HepG2 (cell line): ENCODE results near the gene MAP3K5. TPM values are rescaled to one million over a fixed set of nuclear protein-coding genes. Genes with fewer than 3 reads are reported as not detected.

Experiments used
- ATAC-seq: fragments of 200-7000 bp; cut with Tn5 transposase; 3 replicates; pipeline ENCODE4 v1.9.1; 2020; ENCODE audit warnings: mild to moderate bottlenecking, moderate library complexity
- BruUV-seq: library from RNA; stranded (reverse); fragments of 400-500 nt; replicated peaks from 2 replicates; lab custom pipeline; 2021; lab: Mats Ljungman, UMichigan
- CTCF ChIA-PET: fragments of 300-600 bp; formaldehyde crosslinking; extraction: SDS; loops from one replicate; lab custom pipeline; 2021; ENCODE audit warnings: low total read pairs, inconsistent platforms, low intra/inter-chr PET ratio; lab: Yijun Ruan, JAX
- POLR2A ChIA-PET: fragments of 350-600 bp; sonication (Branson Sonifier 250); formaldehyde crosslinking; loops from one replicate; lab custom pipeline; 2020; ENCODE audit warnings: antibody characterized with exemption, inconsistent platforms; lab: Yijun Ruan, JAX
- DNase-seq: peaks from one replicate; pipeline ENCODE4 v3.0.0-alpha.2; 2015; ENCODE audit warnings: low spot score
- FAIRE-seq: peaks from 3 replicates; lab custom pipeline; 2011; peaks lifted over from hg19 to GRCh38; lab: Jason Lieb, UNC
- H2AFZ ChIP-seq: one replicate; pipeline ENCODE4 v1.6.1; 2011; ENCODE audit warnings: low read length, inconsistent platforms
- H3K27ac ChIP-seq: fragments of 300-600 bp; 3 replicates; pipeline ENCODE4 v1.8.0; 2011; ENCODE audit warnings: mixed run types, mild to moderate bottlenecking, mixed read lengths, low read length, inconsistent platforms; ENCODE audit not compliant: insufficient read depth; ENCODE audit errors: extremely low read length
- H3K27me3 ChIP-seq, 2 experiments: fragments of 200-600 bp in 1 of 2; 2 replicates in 1 of 2; 3 replicates in 1 of 2; pipeline versions ENCODE4 v1.6.0 to v1.8.0; 2011; ENCODE audit warnings: low read length in 2 of 2, mild to moderate bottlenecking in 2 of 2, moderate library complexity in 2 of 2, inconsistent platforms in 1 of 2; ENCODE audit not compliant: insufficient read depth in 2 of 2, control insufficient read depth in 1 of 2
- H3K36me3 ChIP-seq, 2 experiments: fragments of 200-600 bp in 1 of 2; replicated peaks in 1 of 2; 2 replicates in 1 of 2; 3 replicates in 1 of 2; pipeline versions ENCODE4 v1.5.1 to v1.8.0; 2011; ENCODE audit warnings: low read length in 2 of 2, inconsistent platforms in 1 of 2; ENCODE audit not compliant: insufficient read depth in 2 of 2, control insufficient read depth in 1 of 2
- H3K4me1 ChIP-seq: 2 replicates; pipeline ENCODE4 v1.5.1; 2012; ENCODE audit warnings: low read length, inconsistent platforms; ENCODE audit not compliant: insufficient read depth
- H3K4me2 ChIP-seq: 2 replicates; pipeline ENCODE4 v1.6.0; 2011; ENCODE audit warnings: low read depth, low read length, inconsistent platforms
- H3K4me3 ChIP-seq, 3 experiments: fragments of 200-600 bp in 1 of 3; sonication (generic), shearing (Covaris generic) in 1 of 3; replicated peaks in 1 of 3; 2 replicates each; pipeline ENCODE4 v1.5.1; 2011 to 2016; ENCODE audit warnings: low read length in 3 of 3, inconsistent platforms in 2 of 3, low read depth in 2 of 3, mild to moderate bottlenecking in 2 of 3, control low read depth in 1 of 3, mixed read lengths in 1 of 3; ENCODE audit not compliant: insufficient read depth in 1 of 3
- H3K79me2 ChIP-seq: one replicate; pipeline ENCODE4 v1.6.1; 2011; ENCODE audit warnings: low read length, inconsistent platforms; ENCODE audit not compliant: insufficient read depth
- H3K9ac ChIP-seq: 2 replicates; pipeline ENCODE4 v1.6.0; 2011; ENCODE audit warnings: mild to moderate bottlenecking, low read depth, low read length, inconsistent platforms; ENCODE audit not compliant: insufficient read depth
- H3K9me3 ChIP-seq: 2 replicates; pipeline ENCODE4 v1.5.1; 2012; ENCODE audit warnings: mild to moderate bottlenecking, low read length
- H4K20me1 ChIP-seq: 2 replicates; pipeline ENCODE4 v1.6.0; 2011; ENCODE audit warnings: inconsistent platforms, mild to moderate bottlenecking, low read length, moderate library complexity; ENCODE audit not compliant: insufficient read depth
- ATF7 ChIP-seq, 2 experiments: fragments of 450-650 bp in 1 of 2; sonication (generic) in 1 of 2; formaldehyde crosslinking in 1 of 2; IDR thresholded peaks; 2 replicates each; pipeline versions ENCODE4 v1.4.0 to v1.6.1; 2016 to 2020; ENCODE audit warnings: antibody characterized with exemption in 1 of 2, mild to moderate bottlenecking in 1 of 2, missing genetic modification reagents in 1 of 2
- ATM ChIP-seq: fragments of 450-650 bp; IDR thresholded peaks from 2 replicates; pipeline ENCODE4 v1.7.1; 2017; ENCODE audit warnings: mild to moderate bottlenecking, borderline replicate concordance
- CEBPB ChIP-seq: IDR thresholded peaks from 2 replicates; pipeline ENCODE4 v1.6.1; 2011; ENCODE audit warnings: low read depth, low read length, improper control_type of control experiment, borderline replicate concordance
- CEBPZ ChIP-seq: IDR thresholded peaks from 2 replicates; pipeline ENCODE4 v1.6.1; 2012; ENCODE audit warnings: low read length, improper control_type of control experiment
- KDM6A ChIP-seq: IDR thresholded peaks from 2 replicates; pipeline ENCODE4 v1.6.1; 2016; ENCODE audit warnings: low read depth
- MBNL3 ChIP-seq: fragments of 250-450 bp; sonication (Bioruptor Pico); conservative IDR thresholded peaks from 2 replicates; pipeline ENCODE4 v1.8.0; 2022; ENCODE audit warnings: mild to moderate bottlenecking, inconsistent platforms
- NR2F6 ChIP-seq, 2 experiments: IDR thresholded peaks; 2 replicates each; pipeline ENCODE4 v1.6.1; 2016; ENCODE audit warnings: antibody characterized with exemption in 1 of 2, mild to moderate bottlenecking in 1 of 2
- PAWR ChIP-seq: sonication (generic); formaldehyde crosslinking; IDR thresholded peaks from 2 replicates; pipeline ENCODE4 v1.4.0; 2020; ENCODE audit warnings: missing genetic modification reagents, mild to moderate bottlenecking, borderline replicate concordance
- POGZ ChIP-seq: sonication (generic); formaldehyde crosslinking; IDR thresholded peaks from 2 replicates; pipeline ENCODE4 v1.4.0; 2020; ENCODE audit warnings: mild to moderate bottlenecking, missing genetic modification reagents
- RFX1 ChIP-seq: fragments of 450-650 bp; IDR thresholded peaks from 2 replicates; pipeline ENCODE4 v1.6.1; 2017
- RNF2 ChIP-seq: fragments of 450-650 bp; conservative IDR thresholded peaks from 2 replicates; pipeline ENCODE4 v1.6.1; 2016; ENCODE audit warnings: low read depth
- THRA ChIP-seq: sonication (generic); formaldehyde crosslinking; IDR thresholded peaks from 2 replicates; pipeline ENCODE4 v1.4.0; 2020; ENCODE audit warnings: missing genetic modification reagents, borderline replicate concordance
- TRIM22 ChIP-seq: fragments of 450-650 bp; IDR thresholded peaks from 2 replicates; pipeline ENCODE4 v1.6.1; 2017
- ZNF225 ChIP-seq: sonication (generic); formaldehyde crosslinking; IDR thresholded peaks from 2 replicates; pipeline ENCODE4 v1.4.0; 2020; ENCODE audit warnings: mild to moderate bottlenecking, missing genetic modification reagents
- ZNF260 ChIP-seq: sonication (generic); formaldehyde crosslinking; IDR thresholded peaks from 2 replicates; pipeline ENCODE4 v1.4.0; 2020; ENCODE audit warnings: missing genetic modification reagents, low read depth, mild to moderate bottlenecking, borderline replicate concordance
- ZNF432 ChIP-seq: sonication (generic); formaldehyde crosslinking; IDR thresholded peaks from 2 replicates; pipeline ENCODE4 v1.5.0; 2020; ENCODE audit warnings: missing genetic modification reagents, mild to moderate bottlenecking, borderline replicate concordance
- in situ Hi-C: cut with HindIII; loops from 2 replicates; pipeline ENCODE4 v1.10.0; 2017; ENCODE audit warnings: low pct_unique_long_range_greater_than_20kb; ENCODE audit not compliant: extremely low pct_ligation_motif_present
- intact Hi-C: fragments of 100-400 bp; cut with micrococcal nuclease; formaldehyde crosslinking; loops from one replicate; pipeline ENCODE4 v1.10.0; 2022; ENCODE audit not compliant: unreplicated experiment
- polyA plus RNA-seq, 8 experiments: library from polyadenylated mRNA; depleted of rRNA in 3 of 8; stranded (reverse) in 7 of 8; unstranded in 1 of 8; fragments of >200 nt; fragmentation: Illumina TruSeq in 4 of 8; extraction: Trizol in 4 of 8; gene quantifications; 2 replicates each; pipeline versions ENCODE4 v1.2.1 to v1.2.3, GENCODE V29; 2011 to 2016; ENCODE audit warnings: low read depth in 4 of 8, missing spikeins in 1 of 8, mixed read lengths in 1 of 8; ENCODE audit not compliant: insufficient read depth in 1 of 8
- total RNA-seq, 5 experiments: library from RNA; depleted of rRNA; stranded (reverse); fragments of >200 nt; fragmentation: Illumina TruSeq; extraction: Trizol; gene quantifications; 2 replicates each; pipeline ENCODE4 v1.2.3, GENCODE V29; 2016; ENCODE audit warnings: low read depth in 1 of 5

The MAP3K5 gene
- total and polyA plus RNA-seq, 2 of the 13 experiments (the other 11 are each of a cell fraction or from before 2014, with no cell fraction given), result not detected

- no TSS peak for BruUV-seq
- no peak overlapping the region for H3K9ac ChIP-seq
- no peaks in the 10 kb centered on the region for H4K20me1 ChIP-seq
- no peak overlapping the region for H3K4me3 ChIP-seq
- no peak for ATAC-seq
- DNase-seq, result no peak
- H3K79me2 ChIP-seq, result no peaks in the 10 kb centered on the region
- no peaks in the 10 kb centered on the region for H3K4me1 ChIP-seq
- ChIA-PET POLR2A (no interaction called here), CTCF (no interaction called here)
- H3K9me3 ChIP-seq, result no peaks in the 10 kb centered on the region
- H3K27me3 ChIP-seq, result no peaks in the 10 kb centered on the region; a peak in 1 of 5 replicates
- in situ Hi-C loops, result no loop called here
- H3K4me2 ChIP-seq, result no peak overlapping the region
- no peak overlapping the region for H3K27ac ChIP-seq
- FAIRE-seq, result no peak
- H2AFZ ChIP-seq, result no peak overlapping the region
- intact Hi-C loops, result no loop called here
- H3K36me3 ChIP-seq, result no peaks in the 10 kb centered on the region
- no peak for TF ChIP-seq PAWR (CRISPR knock-in tag)
- no peak for TF ChIP-seq RNF2
- no peak for TF ChIP-seq ZNF260
- no peak for TF ChIP-seq MBNL3 (CRISPR knock-in tag)
- TF ChIP-seq KDM6A (CRISPR knock-in tag), result no peak
- no peak for TF ChIP-seq NR2F6 (IDR thresholded peaks at IDR 0.05)
- no peak for TF ChIP-seq NR2F6 (CRISPR knock-in tag; IDR thresholded peaks at IDR 0.05)
- no peak for TF ChIP-seq ATM
- TF ChIP-seq ZNF432 (CRISPR knock-in tag), result no peak
- TF ChIP-seq RFX1, result no peak
- no peak for TF ChIP-seq CEBPB
- TF ChIP-seq TRIM22, result no peak
- no peak for TF ChIP-seq THRA
- TF ChIP-seq ZNF225 (CRISPR knock-in tag), result no peak
- no peak for TF ChIP-seq POGZ (CRISPR knock-in tag)
- TF ChIP-seq ATF7 (IDR thresholded peaks at IDR 0.05), result no peak
- TF ChIP-seq ATF7 (CRISPR knock-in tag; IDR thresholded peaks at IDR 0.05), result no peak
- no peak for TF ChIP-seq CEBPZ
Observed at GRCh38 chr6:136517002-136517401, 275.3 kb downstream of the MAP3K5 start.
